Ishikawa (cell line): ENCODE measurements around the gene EPS8L3.

ENCODE experiments used
- CEBPB ChIP-seq: IDR thresholded peaks from 2 replicates; pipeline ENCODE4 v1.6.1; 2012
- CREB1 ChIP-seq: IDR thresholded peaks from 2 replicates; pipeline ENCODE4 v1.6.1; 2012; ENCODE audit warnings: low read depth
- EGR1 ChIP-seq: IDR thresholded peaks from 2 replicates; pipeline ENCODE4 v1.6.1; 2012
- EP300 ChIP-seq: IDR thresholded peaks from 2 replicates; pipeline ENCODE4 v1.6.1; 2012; ENCODE audit warnings: borderline replicate concordance
- NFIC ChIP-seq: IDR thresholded peaks from 2 replicates; pipeline ENCODE4 v1.6.1; 2012
- RAD21 ChIP-seq: IDR thresholded peaks from 2 replicates; pipeline ENCODE4 v1.6.1; 2012; ENCODE audit warnings: low read depth
- TCF12 ChIP-seq: IDR thresholded peaks from 2 replicates; pipeline ENCODE4 v1.6.1; 2012; ENCODE audit warnings: low read depth
- TEAD4 ChIP-seq: IDR thresholded peaks from 2 replicates; pipeline ENCODE4 v1.6.1; 2012
- YY1 ChIP-seq: IDR thresholded peaks from 2 replicates; pipeline ENCODE4 v1.6.1; 2012; ENCODE audit warnings: low read depth
- TF ChIP-seq, protein P1 (sequence below): IDR thresholded peaks from 2 replicates; pipeline ENCODE4 v1.6.1; 2012; ENCODE audit warnings: low read depth, mild to moderate bottlenecking
- TF ChIP-seq, protein P2 (sequence below): IDR thresholded peaks from 2 replicates; pipeline ENCODE4 v1.6.1; 2012

DNA sequence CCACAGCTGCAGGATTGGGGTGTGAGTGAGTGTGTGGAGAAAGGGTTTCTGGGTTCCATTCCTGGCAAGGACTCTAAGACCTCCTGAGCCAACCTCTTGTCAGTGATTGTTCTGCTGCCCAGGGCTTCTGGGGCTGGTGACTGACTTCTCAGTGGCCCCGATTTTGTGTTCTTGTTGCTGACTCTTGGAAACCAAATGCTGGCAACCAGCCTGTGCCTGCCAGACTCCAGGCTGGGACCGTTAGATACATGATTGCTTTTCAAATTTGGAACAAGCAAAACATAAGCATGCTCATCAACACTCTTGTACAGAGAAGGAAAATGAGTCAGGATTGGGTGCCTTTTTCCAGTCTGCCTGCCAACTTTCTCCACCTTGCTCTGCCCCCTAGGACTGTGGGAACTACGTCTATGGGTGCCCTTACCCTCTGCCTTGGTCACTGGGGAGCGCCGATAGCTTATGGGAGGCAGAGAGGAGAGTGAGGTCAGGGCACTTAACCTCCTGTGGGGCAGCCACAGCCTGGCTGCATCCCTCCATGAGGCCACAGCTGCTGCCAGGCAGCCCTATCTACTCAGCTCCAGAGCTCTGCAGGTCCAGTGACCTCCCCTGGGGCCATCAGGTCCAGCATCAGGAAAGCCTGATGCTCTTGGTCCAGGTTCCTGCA, 39.3 kb upstream of the EPS8L3 start:
- TF ChIP-seq YY1 (no peak), EP300 (no peak), RAD21 (no peak), CREB1 (no peak), EGR1 (no peak), TCF12 (no peak), CEBPB (no peak), TEAD4 (no peak), NFIC (no peak)
- TF ChIP-seq, protein P1, sequence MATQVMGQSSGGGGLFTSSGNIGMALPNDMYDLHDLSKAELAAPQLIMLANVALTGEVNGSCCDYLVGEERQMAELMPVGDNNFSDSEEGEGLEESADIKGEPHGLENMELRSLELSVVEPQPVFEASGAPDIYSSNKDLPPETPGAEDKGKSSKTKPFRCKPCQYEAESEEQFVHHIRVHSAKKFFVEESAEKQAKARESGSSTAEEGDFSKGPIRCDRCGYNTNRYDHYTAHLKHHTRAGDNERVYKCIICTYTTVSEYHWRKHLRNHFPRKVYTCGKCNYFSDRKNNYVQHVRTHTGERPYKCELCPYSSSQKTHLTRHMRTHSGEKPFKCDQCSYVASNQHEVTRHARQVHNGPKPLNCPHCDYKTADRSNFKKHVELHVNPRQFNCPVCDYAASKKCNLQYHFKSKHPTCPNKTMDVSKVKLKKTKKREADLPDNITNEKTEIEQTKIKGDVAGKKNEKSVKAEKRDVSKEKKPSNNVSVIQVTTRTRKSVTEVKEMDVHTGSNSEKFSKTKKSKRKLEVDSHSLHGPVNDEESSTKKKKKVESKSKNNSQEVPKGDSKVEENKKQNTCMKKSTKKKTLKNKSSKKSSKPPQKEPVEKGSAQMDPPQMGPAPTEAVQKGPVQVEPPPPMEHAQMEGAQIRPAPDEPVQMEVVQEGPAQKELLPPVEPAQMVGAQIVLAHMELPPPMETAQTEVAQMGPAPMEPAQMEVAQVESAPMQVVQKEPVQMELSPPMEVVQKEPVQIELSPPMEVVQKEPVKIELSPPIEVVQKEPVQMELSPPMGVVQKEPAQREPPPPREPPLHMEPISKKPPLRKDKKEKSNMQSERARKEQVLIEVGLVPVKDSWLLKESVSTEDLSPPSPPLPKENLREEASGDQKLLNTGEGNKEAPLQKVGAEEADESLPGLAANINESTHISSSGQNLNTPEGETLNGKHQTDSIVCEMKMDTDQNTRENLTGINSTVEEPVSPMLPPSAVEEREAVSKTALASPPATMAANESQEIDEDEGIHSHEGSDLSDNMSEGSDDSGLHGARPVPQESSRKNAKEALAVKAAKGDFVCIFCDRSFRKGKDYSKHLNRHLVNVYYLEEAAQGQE: no peak
- TF ChIP-seq, protein P2, sequence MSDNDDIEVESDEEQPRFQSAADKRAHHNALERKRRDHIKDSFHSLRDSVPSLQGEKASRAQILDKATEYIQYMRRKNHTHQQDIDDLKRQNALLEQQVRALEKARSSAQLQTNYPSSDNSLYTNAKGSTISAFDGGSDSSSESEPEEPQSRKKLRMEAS: no peak
